Suppressor macrophage treated with lipopolysaccharide for 1 hour (primary cell): ENCODE measurements around the gene TRAPPC4.
A peak's percentile ranks its signal among the peaks of the same experiment; 100 is the strongest.
"Not testable (repeated sequence)": the region's sequence is repeated elsewhere in the genome, so short reads cannot be mapped to it uniquely, and the experiment has no call there.

Source experiments
- DNase-seq, 3 donors: peaks; one replicate each; pipeline ENCODE4 v3.0.0-alpha.2; 2020 to 2022

Gene TRAPPC4

DNA sequence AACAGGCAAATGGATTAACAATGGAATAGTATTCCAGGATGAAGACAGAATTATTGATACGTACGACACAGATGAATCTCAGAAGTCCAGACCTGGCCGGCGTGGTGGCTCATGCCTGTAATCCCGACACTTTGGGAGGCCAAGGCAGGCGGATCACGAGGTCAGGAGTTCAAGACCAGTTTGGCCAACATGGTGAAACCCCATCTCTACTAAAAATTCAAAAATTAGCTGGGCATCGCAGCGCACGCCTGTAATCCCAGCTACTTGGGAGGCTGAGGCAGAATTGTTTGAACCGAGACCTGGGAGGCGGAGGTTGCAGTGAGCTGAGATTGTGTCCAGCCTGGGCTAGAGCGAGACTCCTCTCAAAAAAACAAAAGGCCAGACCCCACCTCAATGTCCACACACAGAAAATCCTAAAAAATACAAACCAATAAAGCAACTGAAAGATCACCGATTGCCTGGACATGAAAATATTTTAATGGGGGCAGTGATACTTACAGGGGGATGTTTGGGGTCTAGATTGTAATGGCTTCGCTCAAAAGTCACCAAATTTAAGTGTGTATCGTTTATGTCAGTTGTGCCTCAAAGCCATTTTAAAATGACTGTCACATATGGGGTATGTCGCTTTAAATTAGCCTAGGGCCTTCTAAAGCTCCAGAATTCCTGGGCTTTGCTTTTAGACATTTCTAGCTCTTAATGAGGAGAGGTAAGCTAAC is 4.2 kb upstream of the TRAPPC4 start:
- DNase-seq, result no peak

- DNase-seq, result no peak
Measured at GRCh38 chr11:119015054-119015611, 3.4 kb upstream of the TRAPPC4 start.

DNA sequence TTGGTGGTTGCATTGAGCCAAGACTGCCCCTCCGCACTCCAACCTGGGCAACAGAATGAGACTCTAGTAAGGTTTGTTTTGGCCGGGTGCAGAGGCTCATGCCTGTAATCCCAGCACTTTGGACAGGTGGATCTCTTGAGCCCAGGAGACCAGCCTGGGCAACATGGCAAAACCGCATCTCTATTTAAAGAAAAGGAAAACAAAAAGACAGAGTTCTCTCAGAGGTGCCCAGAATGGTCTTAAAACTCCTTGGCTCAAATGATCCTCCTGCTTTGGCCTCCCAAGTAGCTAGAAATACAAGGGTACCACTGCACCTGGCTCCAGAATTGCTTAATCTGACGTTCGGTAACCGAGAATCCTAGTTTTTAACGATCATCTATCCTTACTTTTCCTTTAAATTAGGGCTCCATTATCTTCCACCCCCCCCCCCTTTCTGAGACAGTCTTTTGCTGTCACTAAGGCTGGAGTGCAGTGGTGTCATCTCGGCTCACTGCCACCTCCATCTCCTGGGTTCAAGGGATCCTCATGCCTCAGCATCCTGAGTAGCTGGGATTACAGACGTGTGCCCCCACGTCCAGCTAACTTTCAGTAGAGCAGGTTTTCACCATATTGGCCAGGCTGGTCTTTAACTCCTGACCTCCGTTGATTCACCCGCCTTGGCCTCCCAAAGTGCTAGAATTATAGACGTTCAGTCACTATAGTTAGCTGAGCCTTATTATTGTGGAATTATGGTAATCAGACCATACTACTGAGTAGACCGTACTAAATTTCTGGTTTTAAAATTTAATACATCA is 2.2 kb upstream of the TRAPPC4 start:
- no peak for DNase-seq

- DNase-seq, result peak in 2 of 3 donors; percentile 36 to 40
Measured at GRCh38 chr11:119017377-119017776, 1.2 kb upstream of the TRAPPC4 start.

GRCh38 chr11:119019996-119020395 is 1.4 kb downstream of the TRAPPC4 start:
- no peak for DNase-seq

GRCh38 chr11:119021631-119022030 is 3.1 kb downstream of the TRAPPC4 start:
- no peak for DNase-seq

- DNase-seq, result no peak
Measured at GRCh38 chr11:119023741-119024140, 5.2 kb downstream of the TRAPPC4 start.

DNA sequence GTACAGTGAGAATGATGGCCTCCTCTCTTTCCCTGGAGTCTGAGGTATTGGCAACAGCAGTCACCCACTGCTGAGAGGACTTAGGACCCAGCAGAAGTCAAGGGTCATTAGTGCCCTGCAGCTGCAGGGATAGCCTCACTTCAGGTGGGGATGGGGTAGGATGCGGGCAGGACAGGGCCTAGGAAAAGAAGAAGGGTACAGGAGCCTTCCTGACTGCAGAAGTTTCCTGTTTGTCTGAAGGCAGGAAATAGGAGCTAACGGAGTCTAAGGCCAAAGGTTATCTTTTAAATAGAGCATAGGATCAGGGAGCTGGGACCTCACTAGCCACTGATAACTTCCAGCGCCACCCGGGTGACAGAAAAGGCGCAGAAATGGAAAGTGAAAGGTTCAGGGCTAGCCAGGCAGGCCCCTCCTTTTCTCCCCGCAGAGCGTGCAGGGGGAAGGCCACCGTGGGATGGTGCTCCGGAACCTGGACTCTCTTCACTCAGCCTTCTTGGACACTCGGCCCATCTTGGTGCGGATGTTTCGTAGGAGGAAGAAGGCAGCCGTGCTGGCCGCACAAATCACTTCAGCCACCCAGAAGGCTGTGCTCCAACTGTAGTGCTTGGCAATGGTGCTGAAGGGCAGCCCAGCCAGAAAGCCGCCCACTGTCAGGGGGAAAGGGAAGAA is 6.0 kb downstream of the TRAPPC4 start:
- no peak for DNase-seq

DNA sequence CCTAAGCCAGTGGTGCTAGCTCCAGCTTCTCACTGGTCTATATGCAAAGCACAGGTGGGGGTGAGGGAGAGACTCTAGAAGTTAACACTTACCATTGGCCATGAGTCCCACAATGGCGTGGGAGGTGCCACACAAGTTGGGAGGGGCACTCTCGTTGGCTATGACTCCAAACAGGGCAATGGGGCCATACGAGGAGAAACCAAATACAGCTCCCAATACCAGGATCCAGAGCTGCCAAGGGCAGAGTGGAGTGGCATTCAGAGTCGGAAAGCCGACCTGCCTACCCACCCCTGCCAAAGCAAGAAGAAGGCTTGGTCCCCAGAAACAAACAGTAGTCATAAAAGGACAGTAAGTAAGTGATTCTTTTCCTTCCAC is 6.5 kb downstream of the TRAPPC4 start:
- no peak for DNase-seq

DNA sequence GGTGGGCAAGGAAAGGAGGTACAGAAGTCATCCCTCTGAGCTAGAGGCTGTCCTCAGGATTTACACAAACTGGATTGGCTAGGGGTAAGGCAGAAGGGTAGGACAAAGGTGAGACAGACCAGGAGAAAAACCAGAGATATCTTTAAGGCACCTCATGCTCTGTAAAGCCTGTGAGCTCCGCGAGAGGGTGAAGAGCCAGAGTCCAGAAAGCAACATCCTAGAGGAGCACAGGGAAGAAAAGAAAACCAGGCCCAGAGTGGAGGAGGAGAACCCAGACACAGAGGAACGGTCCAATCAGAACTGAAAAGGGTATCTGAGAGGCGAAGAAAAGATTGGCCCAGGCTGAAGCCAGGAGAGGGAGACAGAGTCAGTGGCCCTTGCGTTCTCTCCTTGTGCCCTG is 7.0 kb downstream of the TRAPPC4 start:
- DNase-seq, result no peak

DNA sequence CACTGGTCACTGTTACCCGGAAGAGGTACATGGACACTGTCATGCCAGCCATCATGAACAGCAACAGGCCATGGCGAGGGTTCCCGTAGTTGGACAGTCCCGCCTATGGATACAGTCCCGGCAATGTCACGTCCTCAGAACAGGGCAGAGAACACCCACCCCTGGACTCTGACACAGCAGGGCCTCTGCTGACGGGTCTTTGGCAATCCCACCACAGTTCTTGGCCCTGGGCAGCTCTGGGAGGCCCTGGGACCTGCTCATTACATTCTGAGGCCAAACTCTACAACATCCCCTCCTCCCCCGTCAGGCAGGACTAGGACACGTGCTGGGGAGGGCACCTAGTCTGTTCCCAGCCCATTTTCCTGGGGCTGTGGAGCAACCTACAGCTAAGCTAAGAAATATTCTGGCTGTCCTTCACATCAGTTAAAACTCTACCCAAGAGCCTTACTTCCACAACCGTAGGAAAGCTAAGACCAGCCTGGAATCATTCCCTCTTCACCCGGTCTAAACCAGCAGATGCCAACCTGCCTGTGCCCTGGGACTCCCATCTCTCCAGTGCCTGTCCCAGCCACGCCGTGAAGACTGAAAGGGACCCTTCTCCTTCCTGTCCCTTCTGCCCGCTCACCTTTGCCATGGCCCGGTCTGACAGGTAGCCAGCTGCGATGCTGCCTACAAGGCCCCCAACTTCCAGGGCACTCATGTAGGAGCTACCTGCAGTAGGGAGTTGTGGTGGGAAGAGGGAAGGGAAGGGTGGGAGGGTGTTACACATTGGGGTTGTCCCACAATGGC is 7.6 kb downstream of the TRAPPC4 start:
- no peak for DNase-seq

DNA sequence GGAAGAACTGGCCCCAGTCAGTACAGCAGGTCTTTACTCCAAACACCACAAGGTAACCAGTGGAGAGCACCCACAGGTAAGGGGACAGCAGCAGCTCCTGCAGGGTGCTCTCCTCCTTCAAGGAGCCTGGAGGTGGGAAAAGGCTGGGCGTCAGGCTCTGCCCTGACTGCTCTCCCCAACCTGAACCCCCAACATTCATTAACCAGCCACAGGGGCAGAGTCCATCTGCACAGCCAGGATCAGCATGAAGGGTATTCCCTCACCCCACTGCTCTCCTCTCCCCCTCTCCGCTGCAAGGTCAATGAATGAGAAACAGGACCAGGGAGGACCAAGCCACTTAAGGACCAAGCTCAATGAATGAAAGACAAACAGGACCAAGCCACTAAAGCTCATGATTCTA is 8.4 kb downstream of the TRAPPC4 start:
- DNase-seq, result no peak

DNA sequence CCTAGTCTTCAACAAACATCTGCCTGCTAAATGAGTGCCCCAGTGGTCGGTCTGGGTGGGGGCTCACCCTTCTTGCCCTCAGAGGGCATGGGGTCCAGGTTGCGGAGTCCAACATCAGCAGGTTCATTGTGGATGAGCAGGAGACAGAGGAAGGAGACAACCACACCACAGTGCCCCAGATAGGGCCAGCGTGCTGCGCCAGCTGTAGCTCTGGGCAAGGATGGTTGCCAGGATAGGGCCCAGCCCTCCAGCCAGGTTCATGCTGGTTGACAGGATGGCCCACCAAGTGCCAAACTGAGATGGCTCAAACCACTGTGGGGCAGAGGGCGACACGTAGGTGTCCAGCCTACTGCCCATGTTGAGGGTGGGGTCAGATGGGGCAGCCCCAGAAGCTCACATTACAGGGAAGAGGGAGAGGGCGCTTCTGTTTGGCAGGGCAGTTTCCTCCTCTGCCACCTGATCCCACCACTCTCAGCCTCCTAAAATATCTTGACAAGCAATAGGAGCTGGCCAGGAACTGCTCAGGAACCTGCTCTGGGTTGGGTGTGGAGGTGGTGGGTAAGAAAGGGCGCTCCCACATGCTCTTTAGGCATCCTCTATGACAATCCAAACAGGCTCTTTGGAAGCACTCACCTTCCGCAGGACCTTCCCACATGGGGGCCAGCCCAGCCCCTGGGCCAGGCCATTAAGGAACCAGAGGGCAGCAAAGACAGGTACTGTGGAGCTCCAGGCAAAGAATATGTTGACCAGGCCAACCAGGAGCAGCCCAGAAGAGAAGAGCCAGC is 9.2 kb downstream of the TRAPPC4 start:
- no peak for DNase-seq

DNA sequence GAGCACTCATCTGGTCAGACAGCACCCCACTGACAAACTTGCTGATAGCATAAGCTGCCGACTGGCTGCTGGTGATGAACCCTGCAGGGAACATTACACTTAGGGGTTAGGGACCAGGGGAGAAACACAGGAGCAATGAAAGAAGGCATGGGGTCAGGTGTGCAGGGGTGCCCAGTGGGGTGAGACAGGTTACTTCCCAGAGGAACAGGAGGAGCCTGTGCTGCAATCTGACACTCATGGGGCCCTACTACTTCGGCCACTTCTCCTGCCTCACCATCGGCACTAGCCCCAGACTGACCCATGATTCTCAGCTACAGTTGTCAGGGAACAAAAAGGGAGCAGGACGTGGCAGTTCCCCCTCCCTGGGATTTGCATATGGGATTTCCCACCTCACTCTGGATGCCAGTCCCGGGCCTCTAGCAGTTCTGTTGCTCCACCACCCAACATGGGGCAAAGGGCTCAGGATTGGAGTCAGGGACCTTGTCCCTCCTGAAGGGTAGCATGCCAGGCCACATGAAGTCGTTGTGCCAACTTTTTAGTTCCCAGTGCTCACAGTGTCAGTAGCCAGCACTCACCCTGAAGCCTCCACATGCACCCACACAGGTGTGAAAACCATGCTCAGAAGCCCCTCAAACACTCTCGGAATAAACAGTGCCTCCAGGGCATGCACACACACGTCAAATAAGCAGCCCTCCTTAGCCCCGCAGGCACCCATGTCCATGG is 9.9 kb downstream of the TRAPPC4 start:
- peak; percentile 62 to 74 (median 72) for DNase-seq

GRCh38 chr11:119029069-119029339 is 10.4 kb downstream of the TRAPPC4 start:
- no peak for DNase-seq

- peak; percentile 52 to 64 (median 57) for DNase-seq
Measured at GRCh38 chr11:119029340-119030028, 10.9 kb downstream of the TRAPPC4 start.

DNA sequence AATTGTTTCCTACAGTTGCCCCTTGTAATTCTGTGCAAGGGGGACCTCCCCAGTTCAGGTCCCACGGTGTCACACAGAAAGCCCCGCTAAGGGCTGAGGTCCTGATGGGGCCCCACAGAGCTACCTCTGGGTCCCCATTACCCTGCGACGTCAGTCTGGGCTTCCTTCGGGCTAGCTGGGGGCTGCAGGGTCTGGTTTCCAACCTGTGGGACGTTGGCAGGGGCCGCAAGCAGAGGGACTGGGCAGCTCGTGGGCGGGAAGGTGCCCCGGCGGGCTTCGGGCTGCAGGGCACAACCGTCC is 11.4 kb downstream of the TRAPPC4 start:
- no peak for DNase-seq

GRCh38 chr11:119030329-119031047 is 11.9 kb downstream of the TRAPPC4 start, which contains the start of gene SLC37A4:
Gene SLC37A4, minus strand, starts transcription at chr11:119030877.
- DNase-seq, result peak; percentile 99

DNA sequence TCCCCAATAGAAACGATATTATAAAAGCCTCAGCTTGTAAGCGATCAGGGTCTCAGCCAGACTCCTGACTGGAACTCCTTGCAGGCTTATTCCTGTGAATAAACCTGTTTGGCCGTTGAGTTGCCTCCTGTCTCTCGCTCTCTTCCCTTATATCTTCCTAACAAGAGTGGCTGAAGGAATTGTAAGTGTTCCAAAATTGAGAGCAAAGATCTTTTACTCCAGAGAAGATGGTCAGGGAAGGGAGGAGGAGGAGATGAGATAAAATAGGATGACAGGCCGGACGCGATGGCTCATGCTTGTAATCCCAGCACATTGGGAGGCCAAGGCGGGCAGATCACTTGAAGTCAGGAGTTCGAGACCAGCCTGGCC is 13.3 kb downstream of the TRAPPC4 start:
- no peak for DNase-seq

- not testable (repeated sequence) for DNase-seq
Measured at GRCh38 chr11:119033421-119033820, 14.9 kb downstream of the TRAPPC4 start.
